GM15510 (cell line): ENCODE measurements around the gene TXNRD1.

Experiments used
- POLR2A ChIP-seq: IDR thresholded peaks from 3 replicates; pipeline ENCODE4 v1.6.1; 2011; ENCODE audit warnings: borderline replicate concordance; ENCODE audit not compliant: insufficient read length; ENCODE audit errors: extremely low read depth

TXNRD1 gene

DNA sequence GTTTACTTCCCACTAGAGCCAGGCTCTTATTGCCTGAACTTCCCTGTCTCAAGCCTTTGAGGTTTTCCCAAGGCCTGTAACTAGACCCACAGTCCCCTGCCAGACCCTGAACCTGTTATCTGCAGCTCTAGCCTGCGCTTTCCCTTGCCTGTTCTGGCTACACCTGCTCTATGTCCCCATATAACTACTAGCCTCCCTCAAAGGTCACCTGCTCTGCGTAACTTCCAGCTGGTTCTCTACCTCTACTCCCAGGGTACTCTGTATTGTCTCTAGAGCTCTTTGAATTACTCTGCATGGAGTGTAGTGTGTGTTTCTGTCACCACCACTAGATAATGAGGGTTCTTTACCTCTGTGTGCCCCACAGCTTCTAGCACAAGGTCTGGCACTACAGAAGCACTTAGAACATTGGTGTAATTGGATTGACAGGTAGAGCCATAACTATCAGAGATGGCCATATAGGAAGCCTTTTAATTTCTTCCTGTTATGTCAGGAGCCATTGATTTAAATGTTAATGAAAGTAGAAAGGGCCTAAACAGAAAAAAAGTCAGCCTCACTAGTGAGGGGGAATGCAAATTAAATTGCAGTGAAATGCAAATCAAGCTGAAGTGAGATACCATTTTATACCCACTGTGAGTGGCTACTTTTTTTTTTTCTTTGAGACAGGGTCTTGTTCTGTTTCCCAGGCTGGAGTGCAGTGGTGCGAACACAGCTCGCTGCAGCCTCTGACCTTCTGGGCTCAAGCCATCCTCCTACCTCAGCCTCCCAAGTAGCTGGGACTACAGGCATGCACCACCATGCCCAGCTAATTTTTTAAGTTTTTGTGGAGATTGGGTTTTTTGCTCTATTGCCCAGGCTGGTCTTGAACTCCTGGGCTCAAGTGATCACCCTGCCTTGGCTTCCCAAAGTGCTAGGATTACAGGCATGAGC lies 135.7 kb downstream of the TXNRD1 start:
- TF ChIP-seq POLR2A = no peak

DNA sequence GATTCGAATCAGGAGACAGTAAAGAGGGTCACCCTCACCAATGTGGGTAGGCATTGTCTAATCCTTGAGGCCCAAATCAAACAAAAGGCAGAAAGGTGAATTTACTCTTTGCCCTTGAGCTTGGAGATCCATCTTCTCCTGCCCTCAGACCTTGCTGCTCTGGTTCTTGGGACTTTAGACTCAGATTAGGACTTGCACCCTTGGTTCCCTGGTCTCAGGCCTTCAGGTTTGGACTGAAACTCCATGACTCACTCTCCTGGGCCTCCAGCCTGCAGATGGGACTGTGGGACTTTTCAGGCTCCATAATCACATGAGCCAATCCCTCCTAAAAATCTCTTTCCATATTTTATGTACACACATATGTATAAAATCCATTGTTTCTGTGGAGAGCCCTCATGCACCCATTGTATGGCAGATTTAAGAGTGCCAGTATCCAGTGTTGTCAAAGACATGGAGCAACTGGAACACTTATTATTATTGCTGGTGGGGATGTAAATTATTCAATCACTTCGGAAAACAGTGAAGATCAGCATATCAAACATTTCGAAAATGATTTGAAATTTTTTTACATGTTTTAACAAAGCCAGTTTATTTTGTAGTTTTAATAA lies 136.6 kb downstream of the TXNRD1 start:
- no peak for TF ChIP-seq POLR2A

DNA sequence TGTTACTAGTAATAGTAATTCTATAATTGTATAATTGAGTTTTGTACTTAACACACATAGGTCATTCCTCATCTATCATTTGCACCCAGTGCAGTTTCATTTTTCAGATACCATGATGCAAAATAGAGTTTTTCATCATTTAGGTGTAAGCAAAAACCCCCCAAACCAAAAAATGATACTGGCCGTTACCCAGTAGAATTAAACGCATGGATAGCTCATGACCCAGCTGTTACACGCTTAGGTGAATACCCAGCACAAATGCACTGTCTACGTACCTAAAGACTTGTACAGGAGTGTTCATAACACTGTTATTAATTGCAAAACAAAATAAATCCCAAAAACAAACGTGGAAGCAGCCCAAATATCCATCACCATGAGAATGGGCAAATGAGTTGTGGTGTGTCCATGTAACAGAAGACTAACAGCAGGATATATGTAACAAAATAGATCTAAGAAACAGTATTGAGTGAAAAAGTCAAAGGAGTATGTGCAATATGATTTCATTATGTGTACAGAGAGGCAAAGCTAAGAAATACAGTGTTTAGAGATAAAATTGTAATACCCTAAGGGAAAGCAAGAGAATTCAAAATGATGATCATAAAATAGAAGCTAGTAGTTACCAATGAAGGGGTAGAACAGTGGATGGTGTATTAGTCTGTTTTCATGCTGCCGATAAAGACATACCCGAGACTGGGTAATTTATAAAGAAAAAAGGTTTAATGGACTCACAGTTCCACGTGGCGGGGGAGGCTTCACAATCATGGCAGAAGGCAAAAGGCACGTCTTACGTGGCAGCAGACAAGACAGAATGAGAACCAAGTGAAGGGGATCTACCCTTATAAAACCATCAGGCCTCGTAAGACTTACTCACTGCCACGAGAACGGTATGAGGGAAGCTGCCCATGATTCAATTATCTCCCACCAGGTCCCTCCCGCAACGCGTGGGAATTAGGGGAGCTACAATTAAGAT lies 137.7 kb downstream of the TXNRD1 start:
- TF ChIP-seq POLR2A = no peak

DNA sequence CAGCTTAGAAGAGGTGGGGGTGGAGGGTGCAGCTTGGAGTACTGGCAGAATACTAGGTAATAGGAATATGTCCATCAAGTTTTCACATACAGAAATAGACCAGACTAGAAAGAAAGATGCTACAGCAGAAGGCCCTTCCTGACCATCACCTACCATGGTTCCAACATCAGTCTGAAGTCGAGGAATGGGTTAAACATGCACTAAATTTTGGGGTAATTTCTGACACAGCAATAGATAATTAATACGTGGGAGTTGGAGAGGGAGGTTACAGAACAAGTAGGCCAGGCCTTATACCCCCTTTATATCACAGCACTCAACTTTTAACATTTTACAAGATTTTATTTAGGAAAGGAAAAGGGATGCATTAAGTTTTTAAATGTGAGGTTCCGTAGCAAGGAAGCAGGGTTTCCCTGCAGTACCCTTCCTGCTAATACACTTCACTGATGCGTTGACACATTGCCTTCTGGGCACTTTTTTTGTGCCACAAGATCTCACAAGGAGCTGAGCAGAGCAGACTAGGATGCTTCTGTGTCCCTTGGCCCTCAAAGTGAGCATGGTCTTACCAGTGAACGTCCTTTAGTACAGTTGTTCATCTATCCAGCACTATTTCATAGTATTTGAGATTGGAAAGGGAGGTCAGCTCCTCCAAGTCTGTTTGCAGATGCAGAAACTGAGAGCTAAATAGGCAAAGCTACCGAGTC lies 138.7 kb downstream of the TXNRD1 start:
- no peak for TF ChIP-seq POLR2A

DNA sequence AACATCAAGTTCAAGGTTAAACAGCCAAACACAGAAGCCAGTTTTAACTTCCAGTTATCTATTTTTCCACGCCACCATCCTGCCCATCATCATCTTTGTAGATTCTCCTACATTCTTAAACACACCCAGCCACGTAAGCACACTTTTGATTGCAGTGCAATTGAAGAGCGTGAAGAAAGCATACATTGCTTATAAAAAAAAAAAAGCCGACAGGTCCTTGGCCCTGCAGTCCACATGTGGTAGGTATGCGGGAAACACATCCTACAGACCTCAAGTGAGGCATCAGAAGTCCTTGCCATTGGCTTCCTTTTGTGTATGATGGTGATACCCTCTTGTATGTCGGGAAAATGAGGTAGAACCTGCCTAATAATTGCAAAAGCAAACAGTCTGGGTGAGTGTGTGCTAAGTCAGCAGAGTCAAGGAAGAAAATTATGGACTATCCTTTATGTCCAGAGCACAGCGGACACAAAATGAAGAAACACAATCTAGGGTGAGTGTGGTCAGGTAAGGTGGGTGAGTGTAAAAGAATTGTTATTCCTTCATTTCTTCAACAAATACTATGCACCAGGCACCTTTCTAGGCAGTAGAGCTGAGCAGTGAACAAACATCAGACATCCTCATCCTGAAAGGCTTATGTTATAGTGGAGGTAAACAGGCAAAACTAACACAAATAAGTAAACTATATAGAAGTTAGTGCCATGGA lies 139.4 kb downstream of the TXNRD1 start:
- TF ChIP-seq POLR2A = no peak

DNA sequence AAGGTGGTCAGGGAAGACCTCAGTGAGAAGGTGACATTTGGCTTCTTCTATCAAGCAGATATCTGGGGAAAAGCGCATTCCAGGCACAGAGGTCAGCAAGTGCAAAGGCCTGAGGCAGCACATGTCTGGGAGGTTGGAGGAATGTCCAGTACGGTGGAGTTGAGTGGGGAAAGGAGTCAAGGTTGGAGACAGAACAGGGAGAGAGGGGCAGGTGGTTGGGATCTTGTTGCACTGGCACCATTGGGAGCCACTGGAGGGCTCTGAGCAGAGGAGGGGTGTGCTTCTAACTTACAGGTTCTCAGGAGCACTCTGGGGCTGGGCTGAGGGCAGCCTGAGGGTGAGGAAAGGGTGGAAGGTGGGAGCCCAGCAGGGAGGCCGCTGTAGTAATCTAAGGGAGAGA lies 140.1 kb downstream of the TXNRD1 start:
- TF ChIP-seq POLR2A = no peak

DNA sequence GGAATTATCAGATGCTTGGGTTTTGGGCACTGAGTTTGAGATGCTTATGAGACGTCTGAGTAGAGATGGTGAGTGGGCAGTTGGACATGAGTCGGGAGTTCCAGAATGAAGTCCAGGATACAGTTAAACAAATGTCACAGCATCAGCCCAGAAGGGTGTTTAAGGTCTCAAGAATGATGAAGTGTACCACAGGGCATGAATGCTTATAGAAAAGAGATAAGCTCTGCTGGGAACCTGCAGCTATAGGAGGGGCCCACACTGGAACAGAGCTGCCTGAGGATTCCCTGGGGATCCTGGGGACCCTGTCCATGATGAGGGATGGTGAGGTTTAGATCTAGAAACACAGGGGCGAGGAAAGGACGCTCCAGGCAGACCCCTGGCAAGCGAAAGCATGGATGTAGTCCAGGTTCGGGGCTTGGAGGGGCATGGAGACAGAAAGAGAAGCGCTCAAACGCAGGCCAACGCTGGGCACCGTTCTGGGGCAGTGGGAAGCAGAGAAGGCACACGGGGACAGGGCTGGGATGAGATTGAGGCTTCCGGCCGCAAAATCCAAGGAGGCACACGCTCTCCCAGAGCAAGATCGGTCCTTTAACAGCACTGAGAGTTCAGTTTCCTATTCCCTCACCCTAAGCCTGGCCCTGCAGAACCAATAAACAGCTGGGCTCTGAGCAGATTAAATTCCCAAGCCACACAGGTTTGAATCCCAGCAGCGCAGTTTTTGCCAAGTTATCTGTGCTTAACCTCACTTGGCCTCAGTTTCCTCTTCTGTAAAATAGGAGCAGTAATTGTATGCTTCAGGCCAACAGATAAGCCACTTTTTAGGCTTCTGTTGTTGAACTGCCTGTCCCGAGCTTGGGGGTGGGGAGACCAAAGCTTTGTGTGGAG lies 140.9 kb downstream of the TXNRD1 start:
- TF ChIP-seq POLR2A = no peak

DNA sequence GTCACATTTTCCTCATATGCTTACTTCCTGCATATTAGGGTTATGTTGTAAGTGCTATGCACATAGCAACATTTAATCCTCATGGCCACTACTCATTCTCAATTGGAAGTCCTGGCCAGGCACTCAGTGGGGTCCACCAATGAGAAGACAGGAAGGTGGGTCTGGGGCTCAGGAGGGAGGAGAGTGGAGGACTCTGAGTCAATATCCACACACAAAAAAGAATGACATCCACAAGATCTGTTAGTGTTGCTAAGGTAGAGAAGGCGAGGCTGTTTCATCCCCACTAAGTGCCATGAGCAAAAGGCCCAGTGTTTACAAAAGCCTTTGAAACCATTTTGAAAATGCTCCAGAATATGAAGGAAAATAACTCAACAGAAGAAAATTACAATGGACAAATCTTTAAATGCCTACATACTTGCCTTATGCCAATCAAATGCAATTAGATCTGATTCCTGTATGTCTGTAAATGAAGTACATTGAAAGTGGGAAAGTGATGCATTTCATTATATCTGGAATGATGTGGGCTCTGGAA lies 141.9 kb downstream of the TXNRD1 start:
- TF ChIP-seq POLR2A = no peak

DNA sequence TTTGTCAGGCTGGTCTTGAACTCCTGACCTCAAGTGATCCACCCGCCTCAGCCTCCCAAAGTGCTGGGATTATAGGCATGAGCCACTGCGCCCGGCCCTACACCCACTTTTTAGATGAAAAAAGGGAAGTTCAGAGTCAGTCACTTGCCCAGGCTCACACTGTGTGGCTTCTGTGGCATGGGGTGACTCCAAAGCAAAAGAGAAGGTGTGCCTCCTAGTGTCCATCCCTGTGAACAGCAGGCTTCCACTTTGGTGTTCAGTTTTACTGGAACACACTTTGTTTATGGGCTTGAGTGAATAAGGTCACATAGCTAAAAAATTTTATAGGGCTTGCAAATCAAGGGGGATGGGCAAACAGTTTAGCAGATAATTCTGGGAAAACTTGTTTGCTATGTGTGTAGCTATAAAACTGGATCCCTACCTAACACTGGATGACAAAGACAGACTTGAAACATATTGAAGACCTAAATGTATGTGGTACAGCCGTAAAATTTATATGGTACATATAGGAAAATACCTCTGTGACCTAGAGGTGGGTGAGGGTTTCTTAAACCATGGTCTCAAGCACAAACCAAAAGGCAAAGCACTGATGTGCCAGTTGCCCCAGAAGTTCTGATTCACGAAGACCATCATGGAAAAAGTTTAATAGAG lies 142.9 kb downstream of the TXNRD1 start:
- no peak for TF ChIP-seq POLR2A

DNA sequence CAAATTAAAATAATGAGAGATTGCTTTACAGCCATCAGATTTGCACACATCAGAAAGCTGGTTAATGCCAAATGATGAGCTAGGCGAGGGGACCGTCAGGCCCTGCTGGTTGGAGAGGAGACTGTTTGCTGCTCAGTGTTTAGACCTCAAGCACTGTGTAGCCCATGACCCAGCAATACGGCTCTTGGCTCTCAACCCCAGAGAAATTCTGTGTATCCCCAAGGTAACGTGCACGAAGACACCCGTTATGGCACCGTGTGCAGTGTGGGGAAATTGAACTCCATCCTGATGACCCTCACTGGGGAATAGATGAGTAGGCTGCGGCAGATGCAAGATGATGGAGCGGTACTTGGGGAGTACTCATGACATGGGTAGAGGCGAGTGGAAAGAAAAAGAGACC lies 143.6 kb downstream of the TXNRD1 start:
- TF ChIP-seq POLR2A = no peak

DNA sequence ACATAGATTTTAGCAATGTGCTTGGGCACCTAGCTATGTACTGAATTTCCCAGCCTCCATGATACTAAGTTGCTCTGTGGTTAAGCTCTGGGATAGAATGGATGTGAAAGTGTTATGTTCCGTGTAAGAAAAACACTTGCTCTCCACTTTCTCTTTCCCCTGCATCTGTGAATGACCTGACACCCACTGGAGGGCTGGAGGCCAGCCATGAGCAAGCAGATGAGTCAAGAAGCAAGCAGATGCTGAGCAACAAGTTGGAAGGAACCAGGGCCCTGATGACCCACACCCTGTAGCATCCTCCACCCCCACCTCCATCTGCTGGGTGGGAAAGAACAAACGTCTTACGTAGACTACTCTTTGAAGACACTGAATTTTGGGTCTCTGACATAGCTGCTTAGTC lies 144.6 kb downstream of the TXNRD1 start:
- no peak for TF ChIP-seq POLR2A
